DND-41 (cell line): ENCODE data around the gene PARVB.

Source experiments
- CTCF ChIP-seq: IDR thresholded peaks from 2 replicates; pipeline ENCODE4 v1.5.1; 2012; ENCODE audit warnings: borderline replicate concordance, low read length, moderate library complexity, mild to moderate bottlenecking; ENCODE audit not compliant: poor library complexity, severe bottlenecking; ENCODE audit errors: extremely low read depth
- EZH2 ChIP-seq: IDR thresholded peaks from 3 replicates; pipeline ENCODE4 v1.6.1; 2012; ENCODE audit warnings: borderline replicate concordance, low read depth, mild to moderate bottlenecking, moderate library complexity, low read length, inconsistent platforms; ENCODE audit not compliant: severe bottlenecking

DNA sequence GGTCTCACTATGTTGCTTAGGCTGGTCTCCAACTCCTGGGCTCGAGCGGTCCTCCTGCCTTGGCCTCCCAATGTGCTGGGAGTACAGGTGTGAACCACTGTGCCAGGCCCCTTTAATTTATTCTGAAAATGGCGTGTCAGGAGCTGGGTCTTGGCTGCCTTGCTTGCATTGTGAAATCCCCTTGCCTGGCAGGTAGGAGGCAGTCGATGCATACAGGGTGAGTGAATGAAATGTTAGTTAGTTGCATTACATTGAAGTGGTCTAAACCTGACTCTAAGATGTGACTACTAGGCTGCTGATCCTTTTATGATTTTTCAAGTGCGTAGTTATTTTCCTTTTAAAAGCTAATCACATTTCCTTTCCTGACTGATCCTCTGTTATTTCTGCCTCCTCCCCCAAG, 42.9 kb downstream of the PARVB start:
- TF ChIP-seq CTCF (peak; percentile 25), EZH2 (no peak)
